Osteoblast (primary cell): ENCODE data around the gene RPL5. TPM values are rescaled to one million over a fixed set of nuclear protein-coding genes. Genes with fewer than 3 reads are reported as not detected.

ENCODE experiments used
- DNase-seq: peaks from one replicate; pipeline ENCODE4 v3.0.0; 2011; ENCODE audit warnings: low spot score, mixed read lengths; ENCODE audit not compliant: insufficient read length; ENCODE audit errors: missing footprints
- H2AFZ ChIP-seq: 2 replicates; pipeline ENCODE4 v1.6.0; 2011; ENCODE audit warnings: mild to moderate bottlenecking, low read length
- H3K27ac ChIP-seq: 2 replicates; pipeline ENCODE4 v1.5.1; 2011; ENCODE audit warnings: mild to moderate bottlenecking, low read depth, low read length, moderate library complexity
- H3K27me3 ChIP-seq: 2 replicates; pipeline ENCODE4 v1.6.0; 2012; ENCODE audit warnings: mild to moderate bottlenecking, control low read depth, inconsistent platforms, low read length, moderate library complexity; ENCODE audit not compliant: insufficient read depth
- H3K36me3 ChIP-seq: 2 replicates; pipeline ENCODE4 v1.5.1; 2011; ENCODE audit warnings: mild to moderate bottlenecking, low read length, control low read depth, moderate library complexity; ENCODE audit not compliant: insufficient read depth
- H3K4me1 ChIP-seq: 2 replicates; pipeline ENCODE4 v1.5.1; 2011; ENCODE audit warnings: mild to moderate bottlenecking, low read length, control low read depth, moderate library complexity; ENCODE audit not compliant: insufficient read depth
- H3K4me2 ChIP-seq: 2 replicates; pipeline ENCODE4 v1.6.0; 2011; ENCODE audit warnings: mild to moderate bottlenecking, low read length; ENCODE audit not compliant: insufficient read depth
- H3K4me3 ChIP-seq: fragments of 200-600 bp; sonication (generic); 3 replicates; pipeline ENCODE4 v1.5.1; 2012; ENCODE audit warnings: mild to moderate bottlenecking, low read length, inconsistent platforms; ENCODE audit not compliant: insufficient read depth
- H3K79me2 ChIP-seq: 2 replicates; pipeline ENCODE4 v1.6.0; 2012; ENCODE audit warnings: mild to moderate bottlenecking, low read length, control low read depth, inconsistent platforms; ENCODE audit not compliant: insufficient read depth
- H3K9me3 ChIP-seq: 2 replicates; pipeline ENCODE4 v1.5.1; 2011; ENCODE audit warnings: low read depth, low read length, control low read depth
- H4K20me1 ChIP-seq: 2 replicates; pipeline ENCODE4 v1.6.0; 2012; ENCODE audit warnings: mild to moderate bottlenecking, low read length, control low read depth; ENCODE audit not compliant: insufficient read depth
- CTCF ChIP-seq: IDR thresholded peaks from 2 replicates; pipeline ENCODE4 v1.5.1; 2011; ENCODE audit warnings: mild to moderate bottlenecking, low read depth, low read length, moderate library complexity; ENCODE audit errors: extremely low read depth
- small RNA-seq: library from RNA; depleted of rRNA; stranded (forward); fragments of <200 nt; gene quantifications from one replicate; pipeline ENCODE3, GENCODE V24; 2012
- total RNA-seq: library from RNA; depleted of rRNA; stranded (reverse); fragments of >200 nt; gene quantifications from 2 replicates; pipeline ENCODE4 v1.2.3, GENCODE V29; 2012

Gene RPL5
- total RNA-seq, 1 donor: 827 TPM

DNA sequence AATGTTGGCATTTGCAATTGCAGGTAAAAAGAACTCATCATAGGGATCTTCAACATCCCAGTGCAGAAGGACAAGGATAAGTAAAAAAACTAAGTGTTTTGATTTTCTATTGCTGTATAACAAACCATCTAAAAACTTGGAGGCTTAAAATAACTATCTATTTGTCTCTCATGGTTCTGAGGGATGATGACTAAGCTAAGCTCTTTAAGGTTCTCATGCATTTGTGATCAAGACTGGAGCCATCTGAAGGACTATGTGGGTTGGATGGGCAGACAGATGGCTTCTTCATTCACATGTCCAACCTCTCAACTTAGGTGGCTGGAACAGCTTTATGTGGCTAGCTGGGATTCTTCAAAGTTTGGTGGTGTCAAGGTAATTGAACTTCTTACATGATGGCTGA, 51.5 kb downstream of the RPL5 start:
- DNase-seq: no peak
- Histone ChIP-seq H3K27me3 (no peaks in the 10 kb centered on the region), H3K36me3 (no peaks in the 10 kb centered on the region), H3K4me2 (no peak overlapping the region), H3K27ac (no peak overlapping the region), H3K9me3 (no peaks in the 10 kb centered on the region), H3K4me3 (no peak overlapping the region), H3K79me2 (no peaks in the 10 kb centered on the region), H4K20me1 (no peaks in the 10 kb centered on the region), H2AFZ (no peak overlapping the region), H3K4me1 (no peaks in the 10 kb centered on the region)
- no peak for TF ChIP-seq CTCF

- Histone ChIP-seq H3K27me3 (no peaks in the 10 kb centered on the region), H3K4me1 (no peaks in the 10 kb centered on the region), H4K20me1 (no peaks in the 10 kb centered on the region), H3K27ac (no peak overlapping the region), H3K4me3 (no peak overlapping the region), H3K4me2 (no peak overlapping the region), H3K79me2 (no peaks in the 10 kb centered on the region), H2AFZ (no peak overlapping the region), H3K36me3 (no peaks in the 10 kb centered on the region), H3K9me3 (no peaks in the 10 kb centered on the region)
- no peak for DNase-seq
- TF ChIP-seq CTCF: no peak
Observed at GRCh38 chr1:92884195-92884594, 52.4 kb downstream of the RPL5 start.

DNA sequence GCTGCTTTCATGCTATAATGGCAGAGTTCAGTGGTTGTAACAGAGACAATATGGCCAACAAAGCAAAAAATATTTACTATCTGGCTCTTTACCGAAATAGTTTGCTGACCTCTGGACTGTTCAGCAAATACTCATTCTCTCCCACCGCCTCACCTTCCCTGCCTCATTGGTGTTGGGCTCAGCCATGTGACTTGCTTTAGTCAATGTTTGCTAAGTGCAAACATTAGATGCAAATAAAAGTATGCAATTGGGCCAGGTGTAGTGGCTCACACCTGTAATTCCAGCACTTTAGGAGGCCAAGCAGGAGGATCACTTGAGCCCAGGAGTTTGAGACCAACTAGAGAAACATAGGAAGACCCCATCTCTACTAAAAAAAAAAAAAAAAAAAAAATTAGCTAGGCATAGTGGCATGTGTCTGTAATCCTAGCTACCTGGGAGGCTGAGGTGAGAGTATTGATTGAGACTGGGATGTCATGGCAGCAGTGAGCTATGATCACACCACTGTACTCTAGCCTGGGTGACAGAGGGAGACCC, 55.1 kb downstream of the RPL5 start:
- no peaks in the 10 kb centered on the region for H3K9me3 ChIP-seq
- no peak for TF ChIP-seq CTCF
- H3K4me3 ChIP-seq: no peak overlapping the region
- no peaks in the 10 kb centered on the region for H3K4me1 ChIP-seq
- H3K36me3 ChIP-seq: no peaks in the 10 kb centered on the region
- H2AFZ ChIP-seq: no peak overlapping the region
- no peaks in the 10 kb centered on the region for H3K79me2 ChIP-seq
- H4K20me1 ChIP-seq: no peaks in the 10 kb centered on the region
- no peaks in the 10 kb centered on the region for H3K27me3 ChIP-seq
- DNase-seq: no peak
- H3K27ac ChIP-seq: no peak overlapping the region
- no peak overlapping the region for H3K4me2 ChIP-seq

- no peaks in the 10 kb centered on the region for H3K79me2 ChIP-seq
Observed at GRCh38 chr1:92887465-92887864, 55.6 kb downstream of the RPL5 start.

More at GRCh38 chr1:92887465-92887864, 55.6 kb downstream of the RPL5 start:
- Histone ChIP-seq H3K4me1 (no peaks in the 10 kb centered on the region), H3K4me2 (no peak overlapping the region), H3K4me3 (no peak overlapping the region), H3K9me3 (no peaks in the 10 kb centered on the region), H4K20me1 (no peaks in the 10 kb centered on the region), H2AFZ (no peak overlapping the region), H3K36me3 (no peaks in the 10 kb centered on the region), H3K27me3 (no peaks in the 10 kb centered on the region), H3K27ac (no peak overlapping the region)
- no peak for DNase-seq
- no peak for TF ChIP-seq CTCF

Small RNAs within 50 kb of the gene (small RNA-seq; reads per million reads assigned to genes)
- gene RF00432 (not detected), gene SNORA66 (106 reads per million, percentile 97 among the genes with 10 or more reads in this experiment), gene SNORD21 (not detected)

Other genes starting within 250 kb of the RPL5 start
- gene EVI5, start 46.9 kb upstream of the RPL5 start, total RNA-seq: 51.3 and 51.8 TPM in 2 replicates
- 29.0 and 29.8 TPM in 2 replicates for gene DIPK1A, start 129.4 kb downstream of the RPL5 start, total RNA-seq
- 15.9 and 21.8 TPM in 2 replicates for gene MTF2, start 247.2 kb downstream of the RPL5 start, total RNA-seq